AG20443 (cell line): ENCODE results near the gene LDLRAD4.
A peak's percentile ranks its signal among the peaks of the same experiment; 100 is the strongest.

Experiments
- DNase-seq: peaks from one replicate; pipeline ENCODE4 v3.0.0; 2012; ENCODE audit warnings: low spot score, mixed read lengths

Gene LDLRAD4

DNA sequence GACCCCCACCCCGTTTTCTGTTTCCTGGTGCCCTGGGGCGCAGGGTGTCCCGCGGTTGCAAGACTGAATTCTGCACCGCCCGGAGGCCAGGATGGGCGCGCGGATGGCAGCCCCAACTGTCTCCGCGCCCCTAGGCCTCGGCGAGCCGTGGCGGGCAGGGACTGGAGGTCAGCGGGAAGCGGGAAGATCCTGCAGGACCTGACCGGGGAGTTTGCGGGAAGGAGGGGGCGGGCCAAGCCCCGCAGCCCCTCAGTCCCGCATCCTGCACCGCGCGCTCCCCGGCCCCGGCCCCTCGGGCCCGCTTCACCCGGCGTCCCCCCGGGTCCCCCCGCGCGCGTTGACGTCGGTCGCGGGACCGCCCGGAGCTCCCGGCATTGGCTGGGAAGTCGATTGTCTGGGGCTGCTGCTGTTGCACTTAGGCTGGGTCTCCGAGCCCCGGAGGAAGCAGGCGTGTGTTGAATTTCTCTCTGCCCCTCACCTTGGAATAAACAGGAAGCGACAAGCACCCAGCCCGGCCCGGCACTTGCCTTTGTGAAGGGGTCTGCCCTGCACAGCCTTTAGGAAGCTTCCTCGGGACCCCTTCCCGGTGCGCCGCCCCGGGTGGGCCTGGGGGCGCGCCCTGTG lies at the start of gene LDLRAD4:
Gene LDLRAD4, plus strand, starts transcription at position 393 of the 624 bp plus-strand sequence.
- DNase-seq = peak; percentile 39

DNA sequence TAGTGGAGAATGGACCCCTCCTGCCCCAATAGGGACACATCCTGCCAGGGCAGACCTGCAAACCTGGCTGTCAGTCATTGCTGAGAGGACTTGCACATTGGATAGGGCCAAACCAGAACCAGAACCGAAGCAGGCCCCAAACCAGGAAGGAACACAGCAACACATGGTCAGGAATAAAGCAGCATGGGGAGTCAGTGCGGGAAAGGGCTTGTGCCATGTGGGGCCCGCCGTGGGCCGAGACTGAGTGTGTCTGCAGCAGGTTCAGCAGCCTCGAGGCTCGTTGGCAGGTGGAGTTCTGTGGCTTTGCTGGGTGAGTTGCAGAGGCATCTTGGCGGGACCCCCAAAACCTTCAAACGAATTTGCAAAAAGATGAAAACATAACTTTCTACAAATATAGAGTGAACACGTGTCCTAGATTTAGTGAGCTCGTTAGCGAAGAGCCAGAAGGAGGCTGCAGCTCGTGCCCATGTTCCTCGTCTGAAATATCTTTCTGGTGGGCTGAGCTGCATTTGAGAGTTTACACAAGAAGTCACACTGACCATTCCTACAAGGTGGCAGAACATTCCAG lies 44.9 kb upstream of the LDLRAD4 start:
- DNase-seq = no peak

DNA sequence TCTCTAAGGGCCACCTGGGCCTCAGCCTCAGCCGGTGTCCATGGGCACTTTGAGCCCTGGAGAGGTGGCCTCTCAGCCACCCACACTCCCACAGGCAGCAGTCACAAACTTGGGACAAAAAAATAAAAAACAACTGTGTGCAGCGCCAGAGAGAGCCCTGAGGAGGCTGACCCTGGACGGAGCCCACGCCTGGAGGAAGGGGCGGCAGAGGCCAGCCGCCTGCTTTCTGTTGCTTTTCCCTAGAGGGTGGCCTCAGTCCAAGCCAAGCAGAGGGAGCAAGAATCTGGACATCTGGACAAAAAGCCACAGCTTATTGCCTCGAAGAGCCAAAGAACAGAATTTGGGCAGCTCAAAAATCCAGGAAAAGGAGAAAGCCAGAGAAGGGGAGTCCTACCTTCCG lies 43.3 kb upstream of the LDLRAD4 start:
- no peak for DNase-seq

DNA sequence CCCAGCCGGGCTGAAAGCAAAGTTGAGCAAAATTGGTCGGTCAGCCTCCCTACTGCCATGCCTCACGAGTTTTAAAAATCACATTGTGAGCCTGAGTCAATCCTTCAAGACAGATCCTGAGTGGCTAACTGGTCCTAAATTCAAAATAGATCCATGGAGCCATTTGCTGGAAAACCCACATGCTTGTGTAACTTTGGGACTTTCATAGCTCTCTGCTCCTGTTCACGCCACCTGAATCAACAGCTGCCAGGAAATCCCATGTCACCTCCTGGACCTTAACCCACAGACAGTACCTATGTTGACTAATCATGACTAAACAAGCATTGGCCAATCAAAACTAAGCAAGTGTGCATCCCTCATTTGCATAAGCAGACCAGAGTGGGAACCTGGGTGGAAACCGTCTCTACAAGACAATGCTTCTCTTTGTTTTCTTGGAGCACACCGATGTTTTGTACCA lies 42.8 kb upstream of the LDLRAD4 start:
- no peak for DNase-seq

DNA sequence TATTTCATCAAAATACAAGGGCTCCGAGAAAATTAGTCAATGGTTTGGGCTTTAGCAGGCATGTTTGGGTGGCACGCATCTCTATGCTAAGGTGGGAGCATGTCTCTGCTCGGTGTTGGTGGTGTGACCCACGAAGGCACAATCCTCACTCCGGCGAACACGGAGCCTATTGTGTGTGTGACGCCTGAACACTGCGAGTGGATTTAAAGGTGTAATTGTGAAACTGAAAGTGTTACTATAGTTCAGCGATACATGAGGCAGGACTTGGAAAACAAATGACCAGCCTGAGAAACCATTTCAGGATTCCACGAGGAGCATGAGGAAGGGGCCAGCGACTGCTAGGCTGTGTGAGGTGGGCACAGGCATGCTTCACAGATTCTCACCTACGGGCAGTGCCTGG lies 41.7 kb upstream of the LDLRAD4 start:
- DNase-seq = no peak

DNA sequence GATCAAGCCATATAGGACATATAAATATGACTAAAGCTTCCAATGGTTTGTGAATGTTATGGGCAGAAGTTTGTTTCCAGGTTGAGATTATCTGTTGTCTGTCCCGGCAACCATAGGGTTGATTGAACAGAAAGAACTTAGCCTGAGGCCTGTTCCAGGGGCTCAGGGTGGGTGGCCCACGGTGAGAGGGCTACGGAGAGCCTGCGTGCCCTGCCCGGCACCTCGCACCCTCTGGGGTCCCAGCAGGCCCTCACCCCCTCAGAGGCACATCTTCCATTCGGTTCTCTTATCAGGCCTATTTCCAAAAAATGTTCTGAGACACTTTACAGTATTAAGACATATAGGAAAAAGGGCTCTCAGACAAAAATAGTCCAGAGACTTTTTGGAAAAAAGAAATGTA lies 40.4 kb upstream of the LDLRAD4 start:
- DNase-seq = no peak

DNA sequence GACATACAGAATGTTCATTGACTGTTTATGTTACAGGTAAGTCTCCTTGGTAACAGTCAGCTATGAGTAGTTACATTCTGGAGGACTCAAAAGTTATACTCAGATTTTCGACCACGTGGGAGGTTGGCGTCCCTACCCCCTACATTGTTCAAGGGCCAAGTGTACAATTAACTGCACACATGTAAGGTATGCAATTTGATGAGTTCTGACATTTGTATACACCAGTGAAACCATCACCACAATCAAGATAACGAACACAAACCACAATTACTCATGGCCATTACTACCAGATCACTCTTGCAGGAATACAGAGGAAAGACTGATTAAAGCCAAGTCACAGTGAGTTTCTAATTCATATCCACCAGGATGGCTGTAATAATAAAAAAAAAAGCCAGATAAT lies 39.6 kb upstream of the LDLRAD4 start:
- no peak for DNase-seq

DNA sequence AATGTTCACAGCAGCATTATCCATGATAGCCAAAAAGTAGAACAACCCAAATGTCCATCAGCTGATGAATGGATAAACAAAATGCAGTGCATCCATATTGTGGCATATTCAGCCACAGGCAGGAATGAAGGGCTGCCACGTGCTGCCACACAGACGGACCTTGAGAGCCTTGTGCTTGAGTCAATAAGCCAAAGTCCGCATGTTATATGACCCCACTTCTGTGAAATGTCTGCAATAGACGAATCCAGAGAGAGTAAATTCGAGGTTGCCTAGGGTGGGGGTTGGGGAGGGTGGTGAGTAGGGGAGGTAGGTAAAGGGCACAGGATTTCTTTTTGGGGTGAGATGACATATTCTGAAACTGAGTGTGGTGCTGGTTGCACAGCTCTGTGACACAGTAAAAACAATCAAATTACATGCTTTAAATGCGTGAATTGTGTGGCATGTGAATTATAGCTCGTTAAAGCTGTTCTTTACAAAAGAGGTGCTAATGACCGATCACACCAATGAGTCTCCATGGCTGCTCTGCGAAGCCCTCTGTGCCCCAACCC lies 38.9 kb upstream of the LDLRAD4 start:
- DNase-seq = no peak

DNA sequence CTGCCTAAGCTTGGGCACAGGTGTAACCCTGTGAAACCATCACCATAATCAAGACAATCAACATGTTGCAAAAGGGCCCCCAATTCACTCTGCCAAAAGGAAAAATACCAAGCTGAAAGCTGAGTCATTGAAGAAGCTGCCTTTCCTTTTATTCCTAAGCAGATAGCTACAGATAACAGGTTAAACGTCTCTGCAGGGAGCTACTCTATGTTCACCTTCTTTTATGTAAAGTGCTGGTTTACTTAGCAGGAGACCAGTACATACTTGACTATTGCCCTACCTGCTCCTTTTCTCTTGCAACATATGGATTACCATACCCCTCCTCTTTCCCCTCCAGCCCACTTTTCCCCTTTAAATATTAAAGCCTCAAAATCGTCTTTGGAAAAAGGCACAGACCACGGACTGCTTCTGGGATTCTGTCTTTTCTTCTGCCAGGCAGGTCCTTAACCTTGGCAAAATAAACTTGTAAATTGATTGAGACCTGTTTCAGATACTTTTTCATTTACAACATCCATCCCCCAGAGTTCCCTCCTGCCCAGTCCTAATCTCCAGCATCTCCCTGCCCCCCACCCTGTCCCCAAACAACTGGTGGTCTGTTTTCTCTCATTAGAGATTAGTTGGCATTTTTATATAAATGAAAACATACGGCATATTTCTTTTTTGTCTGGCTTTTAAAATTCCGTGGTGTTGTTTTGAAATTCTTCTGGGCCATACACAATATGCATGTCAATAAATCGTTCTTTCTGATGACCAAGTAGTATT lies 37.8 kb upstream of the LDLRAD4 start:
- no peak for DNase-seq

DNA sequence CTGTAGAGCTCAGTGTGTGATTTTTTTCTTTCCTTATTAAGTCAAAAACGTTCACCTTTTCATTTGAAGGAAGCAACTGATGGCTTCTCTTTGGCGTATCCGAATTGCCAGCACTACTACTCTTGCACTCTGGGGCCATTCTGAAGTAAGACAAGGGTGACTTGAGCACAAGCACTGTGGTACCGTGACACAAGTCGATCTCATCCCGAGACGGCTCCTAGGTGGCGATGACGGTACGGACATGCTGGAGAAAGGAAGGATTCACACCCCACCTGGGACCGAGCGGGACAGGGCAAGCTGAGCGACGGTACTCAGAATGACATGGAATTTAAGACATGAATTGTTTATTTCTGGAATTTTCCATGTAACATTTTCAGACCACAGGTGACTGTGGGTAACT lies 36.8 kb upstream of the LDLRAD4 start:
- DNase-seq = no peak

DNA sequence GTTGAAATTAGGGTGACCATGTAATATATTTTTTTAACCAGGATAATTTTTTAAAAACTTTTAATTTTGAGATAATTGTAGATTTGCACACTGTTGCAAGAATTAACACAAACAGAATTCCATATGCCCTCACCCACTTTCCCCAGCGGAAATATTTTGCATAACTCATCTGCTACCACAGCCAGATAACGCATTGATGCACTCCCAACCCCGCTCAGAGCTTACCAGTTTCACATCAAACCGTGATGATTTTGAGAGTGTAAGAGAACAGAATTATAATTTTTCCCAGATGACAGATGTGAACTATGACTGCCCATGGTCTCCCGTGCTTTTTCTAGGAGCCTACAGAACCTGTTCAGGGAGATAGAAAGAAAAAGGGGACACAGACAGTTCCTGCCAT lies 35.2 kb upstream of the LDLRAD4 start:
- DNase-seq = no peak

DNA sequence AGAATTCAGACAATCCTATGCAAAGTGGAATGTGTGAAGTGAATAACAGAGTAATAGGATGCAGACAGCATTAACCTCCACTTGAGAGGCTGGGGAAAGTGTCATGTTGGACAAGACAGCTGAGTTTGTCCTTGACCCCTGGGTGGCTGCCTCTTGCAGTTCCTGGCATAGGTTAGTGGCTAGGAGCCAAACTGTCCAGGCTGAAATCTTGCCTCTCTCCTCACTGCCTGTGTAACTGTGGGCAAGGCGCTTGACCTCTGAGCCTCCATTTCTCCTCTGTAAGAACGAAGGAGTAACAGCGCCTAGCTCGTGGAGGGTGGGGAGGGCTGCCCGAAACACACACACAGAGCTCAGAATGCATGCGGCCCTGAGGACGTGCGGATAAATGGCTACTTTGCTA lies 34.8 kb upstream of the LDLRAD4 start:
- DNase-seq = no peak

DNA sequence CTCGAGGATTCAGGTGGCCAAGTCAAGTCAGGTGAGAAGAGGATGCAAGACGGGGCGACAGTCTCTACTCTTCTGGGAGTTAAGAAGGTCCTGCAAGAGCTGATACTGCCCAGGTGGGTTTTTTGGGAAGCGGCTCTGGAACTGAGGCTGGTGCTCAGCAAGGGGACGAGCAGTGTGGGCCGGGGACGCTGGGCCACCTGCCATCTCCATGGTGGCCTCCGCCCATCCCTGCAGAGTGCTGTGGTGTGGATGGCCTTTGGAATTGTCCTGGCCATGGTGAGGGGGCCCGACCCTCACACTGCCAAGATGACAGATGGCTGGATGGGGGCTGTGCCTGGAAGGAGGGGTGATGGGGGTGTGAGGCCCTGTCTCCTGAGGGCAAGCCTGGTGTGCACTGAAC lies 34.2 kb upstream of the LDLRAD4 start:
- DNase-seq = no peak

DNA sequence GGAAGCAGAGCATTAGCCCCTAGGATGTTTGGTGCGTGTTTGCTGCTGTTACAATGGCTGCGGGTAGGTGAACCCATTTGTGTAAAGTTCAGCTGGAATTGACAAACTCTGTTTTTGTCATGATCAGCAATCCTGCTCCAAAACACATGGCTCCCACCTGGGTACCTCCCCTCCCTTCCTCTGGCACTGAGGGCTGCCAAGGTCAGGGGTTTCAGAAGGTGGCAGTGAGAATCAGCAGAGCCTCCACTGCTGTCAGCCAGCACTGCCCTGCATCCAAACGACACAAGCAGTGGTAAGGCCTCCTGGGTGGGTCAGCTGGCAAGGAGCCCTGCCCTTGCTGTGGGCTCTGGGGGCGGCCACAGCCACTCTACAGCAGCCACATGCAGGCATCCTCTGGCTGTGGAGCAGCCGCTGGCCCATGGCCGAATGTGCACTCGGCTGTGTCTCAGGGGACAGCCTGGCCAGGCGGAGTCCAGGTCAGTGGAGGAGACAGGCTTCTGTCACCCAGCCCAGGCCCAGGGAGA lies 32.8 kb upstream of the LDLRAD4 start:
- no peak for DNase-seq

DNA sequence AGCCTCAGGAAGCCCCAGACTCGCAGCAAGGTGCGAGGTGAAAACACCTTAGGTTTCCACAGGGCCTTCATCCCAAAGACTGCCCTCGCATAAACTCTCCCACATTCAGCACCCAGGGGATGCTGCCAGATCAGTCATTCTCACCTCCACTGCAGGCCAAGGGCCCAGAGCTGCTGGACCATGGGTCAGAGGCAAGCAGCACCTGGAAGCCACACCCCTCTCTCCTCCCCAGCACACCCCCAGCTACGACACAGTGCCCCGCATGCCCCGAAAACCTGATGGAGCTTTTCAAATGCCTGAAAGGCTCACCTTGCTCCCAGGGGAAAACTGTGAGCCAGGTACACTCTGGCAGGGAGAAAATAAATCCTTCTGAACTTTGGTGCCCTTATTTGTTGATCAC lies 31.9 kb upstream of the LDLRAD4 start:
- no peak for DNase-seq

DNA sequence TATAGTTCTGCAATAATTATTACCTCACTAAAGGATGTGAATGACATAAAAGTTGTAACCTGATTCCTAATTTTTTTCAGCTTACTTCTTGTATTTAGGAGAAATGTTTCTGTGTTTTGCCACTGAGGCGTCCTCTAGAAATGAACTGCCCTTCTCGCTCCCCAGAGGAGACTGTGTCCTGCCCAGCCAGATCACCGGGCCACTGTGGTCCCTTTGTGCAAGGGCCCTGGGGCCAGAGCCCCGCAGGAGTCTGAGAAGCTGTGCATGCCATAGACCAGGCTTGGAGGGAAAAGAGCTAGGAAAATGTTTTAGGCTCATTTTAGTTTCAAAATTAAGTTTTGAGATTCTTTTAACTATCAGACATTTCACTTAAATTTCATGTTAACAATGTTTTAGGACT lies 31.1 kb upstream of the LDLRAD4 start:
- no peak for DNase-seq

DNA sequence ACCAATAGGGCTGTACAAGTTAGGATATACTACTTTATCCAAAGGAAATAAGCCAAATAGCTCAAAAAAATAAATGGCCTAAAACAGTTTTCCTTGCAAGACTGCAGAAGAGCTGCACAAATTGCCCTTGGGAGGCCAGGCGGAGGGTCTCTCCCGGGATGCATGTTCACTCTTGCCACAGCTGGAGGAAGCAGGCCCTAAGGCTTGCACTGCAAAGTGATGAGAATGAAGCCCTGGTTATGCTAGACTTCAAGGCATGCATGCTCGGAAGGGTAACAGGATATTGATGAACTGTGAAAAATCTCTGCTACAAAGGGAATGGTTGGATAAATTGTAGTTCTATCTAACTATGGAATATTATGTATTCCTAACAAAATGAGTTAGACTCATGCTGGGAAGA lies 27.5 kb upstream of the LDLRAD4 start:
- no peak for DNase-seq

DNA sequence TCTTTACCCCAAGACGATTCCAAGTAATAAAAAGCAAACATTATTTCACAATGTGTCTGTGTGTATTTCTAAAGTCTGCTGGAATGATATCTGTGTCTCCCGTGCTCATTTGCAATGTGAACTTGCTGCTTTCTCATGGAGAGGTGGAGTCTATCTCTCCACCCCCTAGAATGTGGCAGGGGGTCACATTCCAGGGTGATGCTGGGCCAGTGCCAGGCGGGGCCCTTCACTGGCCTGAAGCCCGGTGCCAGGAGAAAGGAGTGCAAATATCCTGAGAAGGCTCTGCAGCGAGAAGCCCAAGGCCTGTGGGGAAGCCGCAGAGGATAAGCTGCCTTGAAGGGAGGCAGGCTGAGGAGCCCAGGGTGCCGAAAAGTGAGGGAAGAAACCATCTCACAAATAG lies 26.8 kb upstream of the LDLRAD4 start:
- peak; percentile 10 for DNase-seq

DNA sequence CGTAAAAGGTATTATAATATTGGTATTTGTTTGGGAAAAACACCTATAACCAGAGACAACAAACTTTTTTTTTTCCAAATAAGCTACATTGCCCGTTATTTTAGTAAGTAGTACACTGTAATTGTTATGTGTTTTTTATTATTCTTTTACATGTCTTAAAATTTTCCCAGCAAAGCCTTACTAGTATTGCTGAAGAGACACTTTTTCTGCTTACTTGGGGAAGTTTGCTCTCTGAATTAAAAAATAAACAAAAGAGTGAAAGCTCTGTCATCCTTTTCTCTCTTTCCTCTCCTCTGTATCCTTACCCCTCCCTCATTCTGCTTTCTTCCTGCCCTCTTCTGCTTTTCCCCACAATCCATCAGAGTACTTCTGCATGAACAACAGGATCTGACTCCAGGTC lies 25.6 kb upstream of the LDLRAD4 start:
- DNase-seq = no peak

DNA sequence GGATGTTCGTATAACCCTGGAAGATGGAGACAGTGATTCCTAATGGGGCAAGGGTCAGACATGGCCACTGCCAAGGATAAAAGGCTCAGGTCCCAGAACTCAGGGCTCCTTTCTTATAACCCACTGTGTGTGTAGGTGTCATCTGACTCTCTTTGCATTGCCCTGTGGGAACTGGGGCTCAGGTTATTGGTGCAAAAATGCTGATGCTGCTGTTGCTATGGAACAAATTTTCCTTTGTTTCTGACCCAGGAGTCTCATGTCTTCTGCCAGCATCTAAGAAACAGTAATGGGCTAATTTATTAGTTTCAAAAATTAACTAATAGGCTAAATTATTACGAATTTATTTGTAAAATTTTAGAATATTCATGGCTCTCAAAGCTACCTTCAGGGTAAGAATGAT lies 24.3 kb upstream of the LDLRAD4 start:
- no peak for DNase-seq

DNA sequence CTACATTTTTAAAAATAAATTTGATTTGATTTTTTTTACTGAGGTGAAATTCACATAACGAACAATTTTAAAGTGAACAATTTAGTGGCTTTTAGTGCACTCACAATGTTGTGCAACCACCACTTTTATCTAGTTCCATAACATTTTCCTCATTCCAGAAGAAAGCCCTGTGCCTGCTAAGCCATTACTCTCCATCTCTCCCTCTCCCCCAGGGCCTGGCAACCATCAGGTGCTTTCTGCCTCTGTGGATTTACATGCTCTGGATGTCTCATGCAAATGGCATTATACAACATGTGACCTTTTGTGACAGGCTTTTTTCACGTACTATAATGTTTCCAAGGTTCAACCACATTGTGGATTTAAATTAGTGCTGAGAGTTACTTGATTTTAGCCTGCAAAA lies 19.9 kb upstream of the LDLRAD4 start:
- no peak for DNase-seq

DNA sequence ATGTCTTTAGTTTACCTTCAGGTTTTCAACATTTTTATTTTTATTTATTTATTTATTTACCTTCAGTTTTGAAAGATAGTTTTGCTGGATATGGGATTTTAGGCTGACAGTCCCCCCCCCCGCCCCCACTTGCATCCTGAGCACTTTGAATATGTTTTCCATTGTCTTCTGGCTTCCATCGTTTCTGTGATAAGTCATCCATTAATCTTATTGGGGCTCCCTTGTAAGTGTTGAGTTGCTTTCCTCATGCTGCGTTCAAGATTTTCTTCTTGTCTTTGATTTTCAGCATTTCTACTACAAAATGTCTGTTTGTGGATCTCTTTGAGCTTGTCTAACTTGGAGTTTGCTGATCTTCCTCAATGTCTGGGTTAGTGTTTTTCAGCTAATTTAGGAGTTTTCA lies 19.4 kb upstream of the LDLRAD4 start:
- no peak for DNase-seq

DNA sequence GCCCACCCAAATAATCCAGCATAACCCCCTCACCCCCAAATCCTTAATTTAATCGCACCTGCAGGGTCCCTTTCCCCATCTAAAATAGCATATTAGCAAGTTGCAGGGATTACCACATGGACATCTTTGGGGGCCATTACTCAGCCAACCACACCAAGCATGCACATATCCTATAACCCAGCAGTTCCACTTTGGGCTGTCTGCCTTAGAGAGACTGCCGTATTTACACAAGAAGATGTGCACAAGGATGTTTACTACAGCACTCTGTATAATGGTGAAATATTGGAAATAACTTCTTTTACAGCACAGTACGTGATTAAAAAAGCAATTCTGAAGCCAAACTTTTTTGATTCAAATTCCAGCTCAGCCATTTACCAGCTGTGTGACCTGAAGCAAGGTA lies 17.3 kb upstream of the LDLRAD4 start:
- no peak for DNase-seq
